ENCODE results near the gene FAM200B. TPM values are rescaled to one million over a fixed set of nuclear protein-coding genes. Genes with fewer than 3 reads are reported as not detected.

The FAM200B gene
- total RNA-seq, 1 donor from 2014 or later: 43.6 TPM

DNA sequence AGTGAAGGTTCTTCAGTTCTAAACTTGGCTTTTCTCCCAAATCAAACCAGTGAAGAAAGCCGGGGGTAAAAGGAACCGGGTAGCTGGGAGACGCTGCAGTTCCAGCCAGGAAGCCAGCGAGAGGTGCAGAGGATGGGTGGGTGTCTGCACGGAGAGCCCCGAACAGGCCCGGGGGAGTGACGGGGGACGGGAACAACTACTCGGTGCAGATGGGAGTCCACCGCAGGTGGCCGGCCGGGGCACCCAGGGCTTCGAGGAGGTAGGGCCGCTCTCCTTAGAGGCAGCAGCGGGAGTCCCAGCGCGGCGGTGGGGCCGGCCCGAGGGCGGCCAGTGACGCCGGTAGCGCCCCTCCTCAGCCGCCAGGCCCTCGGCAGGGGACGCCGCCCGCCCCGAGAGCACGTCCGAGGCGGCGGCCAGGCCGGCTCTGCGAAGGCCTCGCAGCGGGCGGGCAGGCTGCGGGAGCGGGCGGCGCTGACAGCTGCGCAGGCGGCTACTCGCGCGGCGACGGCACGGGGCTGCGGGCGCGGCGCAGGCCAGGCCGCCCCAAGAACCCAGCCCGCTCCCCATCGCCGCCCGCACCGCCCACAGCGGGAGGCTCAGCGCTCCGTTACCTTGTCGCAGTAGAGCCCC is 26.9 kb upstream of the FAM200B start:
- Mint-ChIP-seq H3K9me3 (no peaks in the 10 kb centered on the region), H3K27ac (peak overlapping the region; percentile 99), H3K4me1 (ENCODE audit: unreplicated experiment) (peaks cover 36% of the 10 kb centered on the region)

DNA sequence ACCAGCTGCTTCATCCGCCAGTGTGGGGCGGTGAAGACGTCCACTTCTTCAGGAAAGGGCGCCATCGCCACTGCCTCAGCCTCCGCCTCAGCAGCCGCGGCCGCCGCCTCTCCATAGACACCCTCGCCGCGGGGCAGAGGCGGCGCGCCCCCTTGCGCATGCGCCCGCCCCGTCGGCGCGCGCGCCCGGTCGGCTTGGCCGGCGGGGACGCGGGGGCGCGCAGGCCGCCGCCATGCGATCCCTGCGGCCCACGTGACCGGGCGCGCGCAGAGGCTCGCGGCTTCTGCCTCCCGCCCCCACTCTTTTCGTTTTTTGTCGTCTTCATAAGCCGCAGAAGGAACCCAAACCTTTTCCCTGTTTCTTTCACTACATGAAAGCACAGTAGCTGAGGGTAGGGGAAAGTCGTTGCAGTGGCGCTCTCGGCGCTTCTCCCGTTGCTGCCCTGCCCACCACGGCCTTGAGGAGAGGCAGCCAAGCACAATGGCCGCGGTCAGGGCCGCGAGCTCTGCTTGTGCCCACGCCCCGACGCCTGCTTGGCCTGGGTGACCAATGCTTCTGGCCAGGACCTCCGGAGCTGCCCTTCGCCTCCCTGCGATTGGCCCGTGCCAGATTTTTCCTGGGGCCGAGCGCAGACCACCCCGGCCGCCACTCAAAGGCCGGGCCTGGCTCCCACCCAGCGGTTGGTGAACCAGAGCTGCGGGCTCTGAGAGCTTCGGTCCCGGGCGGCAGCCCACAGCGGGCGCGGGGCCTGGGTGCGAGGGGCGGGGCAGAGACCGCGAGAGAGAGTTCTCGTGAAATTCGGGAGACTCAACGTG is 26.2 kb upstream of the FAM200B start, which contains the start of gene FBXL5:
Gene FBXL5 (minus strand): TSS at position 135 of the 815 bp plus-strand sequence. CDS start 70 bp downstream, at position 65.
- Mint-ChIP-seq H3K36me3 (peaks cover 7% of the 10 kb centered on the region), H3K27me3 (no peaks in the 10 kb centered on the region), H3K9me3 (no peaks in the 10 kb centered on the region), H3K27ac (peak within 1 kb of the TSS; percentile 99), H3K4me3 (peak within 1 kb of the TSS; percentile 99), H3K4me1 (ENCODE audit: unreplicated experiment) (peaks cover 30% of the 10 kb centered on the region)
- peak; percentile 91 for DNase-seq (ENCODE audit: extremely low spot score, unreplicated experiment)
- TF ChIP-seq, protein P1, sequence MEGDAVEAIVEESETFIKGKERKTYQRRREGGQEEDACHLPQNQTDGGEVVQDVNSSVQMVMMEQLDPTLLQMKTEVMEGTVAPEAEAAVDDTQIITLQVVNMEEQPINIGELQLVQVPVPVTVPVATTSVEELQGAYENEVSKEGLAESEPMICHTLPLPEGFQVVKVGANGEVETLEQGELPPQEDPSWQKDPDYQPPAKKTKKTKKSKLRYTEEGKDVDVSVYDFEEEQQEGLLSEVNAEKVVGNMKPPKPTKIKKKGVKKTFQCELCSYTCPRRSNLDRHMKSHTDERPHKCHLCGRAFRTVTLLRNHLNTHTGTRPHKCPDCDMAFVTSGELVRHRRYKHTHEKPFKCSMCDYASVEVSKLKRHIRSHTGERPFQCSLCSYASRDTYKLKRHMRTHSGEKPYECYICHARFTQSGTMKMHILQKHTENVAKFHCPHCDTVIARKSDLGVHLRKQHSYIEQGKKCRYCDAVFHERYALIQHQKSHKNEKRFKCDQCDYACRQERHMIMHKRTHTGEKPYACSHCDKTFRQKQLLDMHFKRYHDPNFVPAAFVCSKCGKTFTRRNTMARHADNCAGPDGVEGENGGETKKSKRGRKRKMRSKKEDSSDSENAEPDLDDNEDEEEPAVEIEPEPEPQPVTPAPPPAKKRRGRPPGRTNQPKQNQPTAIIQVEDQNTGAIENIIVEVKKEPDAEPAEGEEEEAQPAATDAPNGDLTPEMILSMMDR (conservative IDR thresholded peaks at IDR 0.05): no peak

More for the DNA sequence above, 26.9 kb upstream of the FAM200B start:
- Mint-ChIP-seq H3K36me3 (peaks cover 7% of the 10 kb centered on the region), H3K4me3 (peak overlapping the region; percentile 99), H3K27me3 (no peaks in the 10 kb centered on the region)
- TF ChIP-seq, protein P1 (conservative IDR thresholded peaks at IDR 0.05): no peak
- DNase-seq (ENCODE audit: extremely low spot score, unreplicated experiment): peak; percentile 73

DNA sequence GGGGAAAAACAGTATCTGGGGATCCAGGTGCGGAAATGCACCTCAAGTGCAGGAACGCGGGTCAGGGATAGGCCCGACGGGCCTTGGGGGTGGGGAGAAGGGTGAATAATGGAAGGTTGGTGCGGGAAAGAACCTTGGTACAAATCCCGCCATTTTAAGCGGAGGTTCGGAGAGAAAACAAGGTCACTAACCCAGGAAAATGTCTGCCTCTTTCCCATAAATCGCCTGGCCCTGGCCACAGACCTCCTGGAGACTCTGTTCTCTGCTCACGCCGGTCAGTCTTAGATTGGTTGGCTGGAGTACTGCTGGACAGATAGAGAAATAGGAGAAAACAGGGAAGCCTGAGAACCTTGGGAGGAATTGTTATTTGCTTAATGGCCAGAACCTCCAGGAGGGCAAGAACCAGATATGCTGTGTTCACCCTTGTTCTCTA is 25.6 kb upstream of the FAM200B start:
- TF ChIP-seq, protein P1 (conservative IDR thresholded peaks at IDR 0.05): no peak
- H3K4me1 Mint-ChIP-seq (ENCODE audit: unreplicated experiment): peaks cover 25% of the 10 kb centered on the region
- peak overlapping the region; percentile 99 for H3K27ac Mint-ChIP-seq
- peaks cover 3% of the 10 kb centered on the region for H3K36me3 Mint-ChIP-seq
- H3K27me3 Mint-ChIP-seq: no peaks in the 10 kb centered on the region
- peak overlapping the region; percentile 96 for H3K4me3 Mint-ChIP-seq
- H3K9me3 Mint-ChIP-seq: no peaks in the 10 kb centered on the region
- DNase-seq (ENCODE audit: extremely low spot score, unreplicated experiment): no peak

DNA sequence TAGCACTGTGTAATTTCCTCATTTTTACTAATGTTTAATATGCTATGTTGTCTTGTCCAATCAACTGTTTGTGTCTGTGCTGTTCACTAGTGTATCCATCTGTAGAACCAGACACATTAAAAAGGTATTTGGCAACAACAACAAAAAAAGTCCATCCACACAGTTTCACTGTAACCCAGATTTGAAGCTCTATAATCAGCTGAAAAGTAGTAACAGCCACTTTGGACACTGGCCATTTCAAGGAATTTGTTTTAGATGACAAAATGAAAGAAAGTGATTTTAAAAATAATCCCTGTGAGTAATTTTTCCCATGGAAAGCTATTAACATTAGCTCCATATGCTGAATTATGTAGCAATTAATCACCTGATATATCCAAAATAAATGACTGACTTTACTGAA is 24.3 kb upstream of the FAM200B start:
- Mint-ChIP-seq H3K36me3 (peaks cover 3% of the 10 kb centered on the region), H3K27ac (peak overlapping the region; percentile 82), H3K4me3 (no peak overlapping the region), H3K9me3 (no peaks in the 10 kb centered on the region), H3K27me3 (no peaks in the 10 kb centered on the region), H3K4me1 (ENCODE audit: unreplicated experiment) (peaks cover 16% of the 10 kb centered on the region)
- TF ChIP-seq, protein P1 (conservative IDR thresholded peaks at IDR 0.05): no peak
- no peak for DNase-seq (ENCODE audit: extremely low spot score, unreplicated experiment)

DNA sequence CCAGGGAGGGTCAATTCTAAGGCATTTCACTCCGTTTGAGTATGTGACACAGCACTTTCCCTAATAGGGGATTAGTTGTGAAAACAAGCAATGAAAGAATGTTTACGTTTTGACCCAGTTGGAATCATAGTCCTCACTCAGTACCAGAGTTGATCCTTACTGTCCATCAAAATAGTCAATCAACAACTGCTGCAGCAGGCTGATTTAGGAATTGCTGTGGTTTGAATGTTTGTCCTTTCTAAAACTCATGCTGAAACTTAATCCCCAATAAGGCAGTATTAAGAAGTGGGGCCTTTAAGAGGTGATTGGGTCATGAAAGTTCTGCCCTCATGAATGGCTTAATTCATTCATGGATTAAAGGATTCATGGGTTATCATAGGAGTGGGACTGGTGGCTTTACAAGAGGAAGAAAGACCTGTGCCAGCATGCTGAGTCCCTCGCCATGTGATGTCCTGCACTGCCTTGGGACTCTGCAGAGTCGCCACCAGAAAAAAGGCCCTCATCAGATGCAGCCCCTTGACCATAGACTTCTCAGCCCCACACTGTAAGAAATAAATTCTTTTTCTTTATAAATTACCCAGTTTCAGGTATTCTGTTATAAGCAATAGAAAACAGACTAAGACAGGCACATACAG is 23.4 kb upstream of the FAM200B start:
- peaks cover 10% of the 10 kb centered on the region for H3K4me1 Mint-ChIP-seq (ENCODE audit: unreplicated experiment)
- no peaks in the 10 kb centered on the region for H3K27me3 Mint-ChIP-seq
- H3K27ac Mint-ChIP-seq: no peak overlapping the region
- no peaks in the 10 kb centered on the region for H3K9me3 Mint-ChIP-seq
- TF ChIP-seq, protein P1 (conservative IDR thresholded peaks at IDR 0.05): no peak
- no peak for DNase-seq (ENCODE audit: extremely low spot score, unreplicated experiment)
- no peak overlapping the region for H3K4me3 Mint-ChIP-seq
- H3K36me3 Mint-ChIP-seq: peaks cover 3% of the 10 kb centered on the region
